NT2/D1 (cell line): ENCODE results near the gene DGKH.

Experiments used
- YY1 ChIP-seq: IDR thresholded peaks from 2 replicates; pipeline ENCODE4 v1.6.1; 2011; ENCODE audit not compliant: insufficient read length, insufficient read depth
- ZNF274 ChIP-seq: IDR thresholded peaks from 2 replicates; pipeline ENCODE4 v1.6.1; 2011; ENCODE audit warnings: mild to moderate bottlenecking, low read depth, low read length

- TF ChIP-seq YY1 (no peak), ZNF274 (no peak)
Measured at GRCh38 chr13:42219876-42220275, 171.4 kb downstream of the DGKH start.
